Measurements from ENCODE around the gene HDDC3. TPM values are rescaled to one million over a fixed set of nuclear protein-coding genes. Genes with fewer than 3 reads are reported as not detected.

HDDC3 gene
- total and polyA plus RNA-seq, 9 of the 15 experiments (the other 6 are each of a cell fraction or from before 2014, with no cell fraction given), result 14.9 to 55.8 (median 36.9) TPM

- no peak for TF ChIP-seq MLX (CRISPR knock-in tag; conservative IDR thresholded peaks at IDR 0.05)
- TF ChIP-seq RAD51 (IDR thresholded peaks at IDR 0.05; ENCODE audit: borderline replicate concordance, low read depth), result no peak
- peak; percentile 42 for TF ChIP-seq ELF1 (tag; IDR thresholded peaks at IDR 0.05)
- no peak for TF ChIP-seq SAFB (IDR thresholded peaks at IDR 0.05; ENCODE audit: borderline replicate concordance, low read depth, low read length)
- TF ChIP-seq PTTG1 (tag; IDR thresholded peaks at IDR 0.05; ENCODE audit: low read depth), result no peak
- no peak for TF ChIP-seq IFI16 (CRISPR knock-in tag; IDR thresholded peaks at IDR 0.05)
- TF ChIP-seq SLC30A9 (CRISPR knock-in tag; IDR thresholded peaks at IDR 0.05), result no peak
- no peak for TF ChIP-seq CBFA2T2 (conservative IDR thresholded peaks at IDR 0.05)
- TF ChIP-seq RBM14 (IDR thresholded peaks at IDR 0.05; ENCODE audit: borderline replicate concordance, insufficient read depth, low read depth, low read length), result no peak
- no peak for TF ChIP-seq ZNF124 (CRISPR knock-in tag; IDR thresholded peaks at IDR 0.05)
- TF ChIP-seq BACH1 (tag; IDR thresholded peaks at IDR 0.05), result no peak
- TF ChIP-seq MEIS2 (IDR thresholded peaks at IDR 0.05; ENCODE audit: partially characterized antibody), result no peak
- TF ChIP-seq ZNF655 (CRISPR knock-in tag; IDR thresholded peaks at IDR 0.05), result no peak
- TF ChIP-seq CREBBP (IDR thresholded peaks at IDR 0.05; ENCODE audit: low read depth, low read length), result no peak
- no peak for TF ChIP-seq MED1 (CRISPR knock-in tag; IDR thresholded peaks at IDR 0.05; ENCODE audit: borderline replicate concordance)
- no peak for TF ChIP-seq HNRNPH1 (optimal IDR thresholded peaks at IDR 0.05; ENCODE audit: low read depth, low read length)
- TF ChIP-seq MCM3 (IDR thresholded peaks at IDR 0.05), result no peak
- no peak for TF ChIP-seq ZNF639 (CRISPR knock-in tag; conservative IDR thresholded peaks at IDR 0.05 in 1 of 2, IDR thresholded peaks at IDR 0.05 in 1 of 2)
- no peak for TF ChIP-seq IRF1 (CRISPR knock-in tag; IDR thresholded peaks at IDR 0.05; ENCODE audit: borderline replicate concordance)
- no peak for TF ChIP-seq ZNF23 (CRISPR knock-in tag; IDR thresholded peaks at IDR 0.05)
- no peak for TF ChIP-seq ZNF717 (CRISPR knock-in tag; IDR thresholded peaks at IDR 0.05)
- TF ChIP-seq ZNF512 (tag; IDR thresholded peaks at IDR 0.05), result no peak
- TF ChIP-seq TCF7L2 (IDR thresholded peaks at IDR 0.05; ENCODE audit: low read depth, low read length), result no peak
Measured at GRCh38 chr15:90902840-90903732, 29.3 kb downstream of the HDDC3 start, which contains the start of gene MAN2A2 (continued).
